Activated naive CD8-positive, alpha-beta T cell treated with anti-CD3 and anti-CD28 coated beads, Interleukin-2, amount 10 ng/mL, durations not matched to agents 7 days and 5 days (primary cell): ENCODE measurements around the gene OVOL2. TPM values are rescaled to one million over a fixed set of nuclear protein-coding genes. Genes with fewer than 3 reads are reported as not detected.
"Not testable (repeated sequence)": the region's sequence is repeated elsewhere in the genome, so short reads cannot be mapped to it uniquely, and the experiment has no call there.

ENCODE experiments used
- ATAC-seq: fragments of 150-1000 bp; cut with Tn5 transposase; one replicate; pipeline ENCODE4 v1.10.0; 2021; ENCODE audit warnings: low read depth, moderate library complexity
- POLR2A ChIA-PET: fragments of 350-600 bp; sonication (Branson Sonifier 250); formaldehyde crosslinking; loops from one replicate; lab custom pipeline; 2021; ENCODE audit warnings: antibody characterized with exemption; lab: Charles Lee
- DNase-seq: peaks from one replicate; pipeline ENCODE4 v3.0.0; 2021
- H3K27ac Mint-ChIP-seq: one replicate; pipeline ENCODE4 v1.8.0; 2022; ENCODE audit warnings: mild to moderate bottlenecking, mixed read lengths
- H3K27me3 Mint-ChIP-seq: one replicate; pipeline ENCODE4 v1.8.0; 2022; ENCODE audit warnings: mild to moderate bottlenecking, moderate library complexity, mixed read lengths
- H3K36me3 Mint-ChIP-seq: one replicate; pipeline ENCODE4 v1.8.0; 2021; ENCODE audit warnings: mild to moderate bottlenecking, mixed read lengths
- H3K4me1 Mint-ChIP-seq: one replicate; pipeline ENCODE4 v1.8.0; 2021; ENCODE audit warnings: mixed read lengths
- H3K4me3 Mint-ChIP-seq: one replicate; pipeline ENCODE4 v1.8.0; 2022; ENCODE audit warnings: mild to moderate bottlenecking, moderate library complexity, mixed read lengths
- H3K9me3 Mint-ChIP-seq: one replicate; pipeline ENCODE4 v1.8.0; 2021; ENCODE audit warnings: mixed read lengths
- total RNA-seq, 2 experiments: library from RNA; stranded (reverse); gene quantifications; one replicate each; pipeline ENCODE4 v1.2.3, GENCODE V29; 2021

OVOL2 gene
- not detected for total RNA-seq

GRCh38 chr20:18057101-18057993 lies at the start of gene OVOL2:
Gene OVOL2, minus strand, starts transcription at chr20:18057916. Its CDS starts 282 bp downstream, at chr20:18057634.
- ATAC-seq (no peak), DNase-seq (peak; percentile 36)
- Mint-ChIP-seq H3K4me3 (peak within 1 kb of the TSS; percentile 64), H3K27ac (no peak within 1 kb of the TSS), H3K27me3 (peaks cover 82% of the 10 kb centered on the region), H3K9me3 (no peaks in the 10 kb centered on the region), H3K4me1 (peaks cover 6% of the 10 kb centered on the region), H3K36me3 (no peaks in the 10 kb centered on the region)
- POLR2A ChIA-PET = no interaction called here

GRCh38 chr20:18103497-18103896 lies 45.8 kb upstream of the OVOL2 start:
- Mint-ChIP-seq H3K36me3 (no peaks in the 10 kb centered on the region), H3K27me3 (peaks cover 17% of the 10 kb centered on the region), H3K4me1 (no peaks in the 10 kb centered on the region), H3K27ac (no peak overlapping the region), H3K4me3 (no peak overlapping the region), H3K9me3 (peaks cover under 1% of the 10 kb centered on the region)
- no peak for DNase-seq
- POLR2A ChIA-PET = no interaction called here
- no peak for ATAC-seq

- Mint-ChIP-seq H3K4me3 (no peak overlapping the region), H3K27me3 (peaks cover 16% of the 10 kb centered on the region), H3K36me3 (no peaks in the 10 kb centered on the region), H3K9me3 (no peaks in the 10 kb centered on the region), H3K4me1 (no peaks in the 10 kb centered on the region), H3K27ac (no peak overlapping the region)
- DNase-seq = no peak
- POLR2A ChIA-PET = no interaction called here
- no peak for ATAC-seq
Measured at GRCh38 chr20:18101125-18101810, 43.6 kb upstream of the OVOL2 start.

GRCh38 chr20:18100569-18100968 lies 42.9 kb upstream of the OVOL2 start:
- H3K9me3 Mint-ChIP-seq, ATAC-seq, H3K4me3 Mint-ChIP-seq, H3K4me1 Mint-ChIP-seq, POLR2A ChIA-PET, DNase-seq, H3K36me3 Mint-ChIP-seq, H3K27ac Mint-ChIP-seq: not testable (repeated sequence)
- H3K27me3 Mint-ChIP-seq = peaks cover 14% of the 10 kb centered on the region

- H3K36me3 Mint-ChIP-seq = no peaks in the 10 kb centered on the region
- POLR2A ChIA-PET = no interaction called here
- H3K27me3 Mint-ChIP-seq = peaks cover 10% of the 10 kb centered on the region
- no peak overlapping the region for H3K4me3 Mint-ChIP-seq
- DNase-seq (no peak), ATAC-seq (no peak)
- H3K9me3 Mint-ChIP-seq = no peaks in the 10 kb centered on the region
- H3K27ac Mint-ChIP-seq = no peak overlapping the region
- H3K4me1 Mint-ChIP-seq = no peaks in the 10 kb centered on the region
Measured at GRCh38 chr20:18094191-18094590, 36.5 kb upstream of the OVOL2 start.

- Mint-ChIP-seq H3K27me3 (peaks cover 7% of the 10 kb centered on the region), H3K4me3 (no peak overlapping the region), H3K36me3 (no peaks in the 10 kb centered on the region), H3K27ac (no peak overlapping the region), H3K9me3 (no peaks in the 10 kb centered on the region), H3K4me1 (no peaks in the 10 kb centered on the region)
- POLR2A ChIA-PET = no interaction called here
- no peak for ATAC-seq
- DNase-seq = no peak
Measured at GRCh38 chr20:18093388-18093787, 35.7 kb upstream of the OVOL2 start.

GRCh38 chr20:18092890-18093289 lies 35.2 kb upstream of the OVOL2 start:
- POLR2A ChIA-PET = no interaction called here
- Mint-ChIP-seq H3K27ac (no peak overlapping the region), H3K27me3 (peaks cover 7% of the 10 kb centered on the region), H3K4me3 (no peak overlapping the region), H3K9me3 (no peaks in the 10 kb centered on the region), H3K4me1 (no peaks in the 10 kb centered on the region), H3K36me3 (no peaks in the 10 kb centered on the region)
- ATAC-seq (no peak), DNase-seq (no peak)

GRCh38 chr20:18091623-18092022 lies 33.9 kb upstream of the OVOL2 start:
- ATAC-seq = no peak
- Mint-ChIP-seq H3K4me3 (no peak overlapping the region), H3K27ac (no peak overlapping the region), H3K36me3 (no peaks in the 10 kb centered on the region), H3K9me3 (no peaks in the 10 kb centered on the region), H3K4me1 (no peaks in the 10 kb centered on the region), H3K27me3 (peaks cover 7% of the 10 kb centered on the region)
- DNase-seq = no peak
- POLR2A ChIA-PET = no interaction called here

- H3K27me3 Mint-ChIP-seq = peaks cover 5% of the 10 kb centered on the region
- no peaks in the 10 kb centered on the region for H3K4me1 Mint-ChIP-seq
- no peak overlapping the region for H3K4me3 Mint-ChIP-seq
- H3K27ac Mint-ChIP-seq = no peak overlapping the region
- no peak for DNase-seq
- H3K36me3 Mint-ChIP-seq = no peaks in the 10 kb centered on the region
- no peaks in the 10 kb centered on the region for H3K9me3 Mint-ChIP-seq
- ATAC-seq = no peak
- POLR2A ChIA-PET = no interaction called here
Measured at GRCh38 chr20:18090477-18090876, 32.8 kb upstream of the OVOL2 start.

GRCh38 chr20:18090044-18090443 lies 32.3 kb upstream of the OVOL2 start:
- Mint-ChIP-seq H3K4me1 (no peaks in the 10 kb centered on the region), H3K9me3 (no peaks in the 10 kb centered on the region), H3K27me3 (peaks cover 2% of the 10 kb centered on the region), H3K36me3 (no peaks in the 10 kb centered on the region), H3K27ac (no peak overlapping the region), H3K4me3 (no peak overlapping the region)
- POLR2A ChIA-PET = no interaction called here
- ATAC-seq (no peak), DNase-seq (no peak)

- H3K27ac Mint-ChIP-seq, H3K27me3 Mint-ChIP-seq, ATAC-seq, H3K36me3 Mint-ChIP-seq, DNase-seq, POLR2A ChIA-PET, H3K4me3 Mint-ChIP-seq, H3K9me3 Mint-ChIP-seq, H3K4me1 Mint-ChIP-seq: not testable (repeated sequence)
Measured at GRCh38 chr20:18088841-18089240, 31.1 kb upstream of the OVOL2 start.

- H3K4me3 Mint-ChIP-seq, ATAC-seq, DNase-seq, H3K9me3 Mint-ChIP-seq, H3K27me3 Mint-ChIP-seq, H3K36me3 Mint-ChIP-seq, H3K4me1 Mint-ChIP-seq, POLR2A ChIA-PET: not testable (repeated sequence)
- H3K27ac Mint-ChIP-seq = peak overlapping the region; percentile 7
Measured at GRCh38 chr20:18088298-18088697, 30.6 kb upstream of the OVOL2 start.

GRCh38 chr20:18087054-18087453 lies 29.3 kb upstream of the OVOL2 start:
- POLR2A ChIA-PET = no interaction called here
- no peak for ATAC-seq
- no peaks in the 10 kb centered on the region for H3K9me3 Mint-ChIP-seq
- H3K27ac Mint-ChIP-seq = no peak overlapping the region
- no peak for DNase-seq
- H3K4me1 Mint-ChIP-seq = no peaks in the 10 kb centered on the region
- no peak overlapping the region for H3K4me3 Mint-ChIP-seq
- no peaks in the 10 kb centered on the region for H3K36me3 Mint-ChIP-seq
- H3K27me3 Mint-ChIP-seq = no peaks in the 10 kb centered on the region

- POLR2A ChIA-PET = interaction anchor here (0.6 kb wide), 1 partner anchor 89 kb away, joined by 3 read pairs; no protein-coding TSS in a partner anchor
- ATAC-seq, H3K4me1 Mint-ChIP-seq, DNase-seq, H3K9me3 Mint-ChIP-seq, H3K36me3 Mint-ChIP-seq, H3K27me3 Mint-ChIP-seq, H3K27ac Mint-ChIP-seq, H3K4me3 Mint-ChIP-seq: not testable (repeated sequence)
Measured at GRCh38 chr20:18080836-18081235, 23.1 kb upstream of the OVOL2 start.
